Measurements from ENCODE around the gene NCOA1.
"Not testable (repeated sequence)": the region's sequence is repeated elsewhere in the genome, so short reads cannot be mapped to it uniquely, and the experiment has no call there.

The NCOA1 gene

GRCh38 chr2:24792542-24792873 lies 301.5 kb downstream of the NCOA1 start:
- TF ChIP-seq CTCF (IDR thresholded peaks at IDR 0.05; ENCODE audit: insufficient read depth, low read depth, low read length, missing control alignments) = no peak
- peak overlapping the region; percentile 66 for H3K4me3 ChIP-seq (ENCODE audit: low read depth, low read length)
- DNase-seq (ENCODE audit: low read depth) = no peak

- peak within 1 kb of the TSS; percentile 66 for H3K4me3 ChIP-seq (ENCODE audit: low read depth, low read length)
- TF ChIP-seq CTCF (IDR thresholded peaks at IDR 0.05; ENCODE audit: insufficient read depth, low read depth, low read length, missing control alignments) = peak; percentile 38
- DNase-seq (ENCODE audit: low read depth) = peak; percentile 98
Observed at GRCh38 chr2:24792874-24793760, 302.1 kb downstream of the NCOA1 start, which contains the start of the genes CENPO and PTRHD1. TSS of gene CENPO (plus strand) at chr2:24793425. CDS start at chr2:24793920, 495 bp downstream. TSS of gene PTRHD1 (minus strand) at chr2:24793391. CDS start at chr2:24793377, 14 bp downstream.

- no peak for TF ChIP-seq CTCF (IDR thresholded peaks at IDR 0.05; ENCODE audit: insufficient read depth, low read depth, low read length, missing control alignments)
- peak; percentile 22 for DNase-seq (ENCODE audit: low read depth)
- peak overlapping the region; percentile 66 for H3K4me3 ChIP-seq (ENCODE audit: low read depth, low read length)
Observed at GRCh38 chr2:24793761-24794435, 302.8 kb downstream of the NCOA1 start.

DNA sequence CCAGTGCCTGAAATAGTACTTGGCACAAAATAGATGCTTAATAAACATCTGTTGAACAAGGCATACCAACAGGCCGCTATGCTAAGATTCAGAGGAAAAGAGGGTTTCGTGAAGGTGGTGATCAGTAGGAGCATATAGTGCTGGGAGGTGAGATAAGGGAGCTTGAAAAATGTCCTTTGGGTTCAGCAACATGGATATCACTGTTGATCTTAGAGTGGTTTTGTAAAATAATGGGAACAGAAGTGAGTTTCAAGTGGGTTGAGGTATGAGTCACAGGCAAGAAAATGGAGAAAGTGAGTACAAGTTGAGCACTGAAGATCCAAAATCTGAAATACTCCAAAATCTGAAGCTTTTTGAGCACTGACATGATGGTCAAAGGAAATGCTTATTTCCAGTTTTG lies 306.6 kb downstream of the NCOA1 start:
- H3K4me3 ChIP-seq (ENCODE audit: low read depth, low read length) = no peak overlapping the region
- DNase-seq (ENCODE audit: low read depth) = no peak
- no peak for TF ChIP-seq CTCF (IDR thresholded peaks at IDR 0.05; ENCODE audit: insufficient read depth, low read depth, low read length, missing control alignments)

DNA sequence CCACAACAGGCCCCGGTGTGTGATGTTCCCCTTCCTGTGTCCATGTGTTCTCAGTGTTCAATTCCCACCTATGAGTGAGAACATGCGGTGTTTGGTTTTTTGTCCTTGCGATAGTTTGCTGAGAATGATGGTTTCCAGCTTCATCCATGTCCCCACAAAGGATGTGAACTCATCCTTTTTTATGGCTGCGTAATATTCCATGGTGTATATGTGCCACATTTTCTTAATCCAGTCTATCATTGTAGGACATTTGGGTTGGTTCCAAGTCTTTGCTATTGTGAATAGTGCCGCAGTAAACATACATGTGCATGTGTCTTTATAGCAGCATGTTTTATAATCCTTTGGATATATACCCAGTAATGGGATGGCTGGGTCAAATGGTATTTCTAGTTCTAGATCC lies 309.4 kb downstream of the NCOA1 start:
- DNase-seq (ENCODE audit: low read depth); H3K4me3 ChIP-seq (ENCODE audit: low read depth, low read length): not testable (repeated sequence)

DNA sequence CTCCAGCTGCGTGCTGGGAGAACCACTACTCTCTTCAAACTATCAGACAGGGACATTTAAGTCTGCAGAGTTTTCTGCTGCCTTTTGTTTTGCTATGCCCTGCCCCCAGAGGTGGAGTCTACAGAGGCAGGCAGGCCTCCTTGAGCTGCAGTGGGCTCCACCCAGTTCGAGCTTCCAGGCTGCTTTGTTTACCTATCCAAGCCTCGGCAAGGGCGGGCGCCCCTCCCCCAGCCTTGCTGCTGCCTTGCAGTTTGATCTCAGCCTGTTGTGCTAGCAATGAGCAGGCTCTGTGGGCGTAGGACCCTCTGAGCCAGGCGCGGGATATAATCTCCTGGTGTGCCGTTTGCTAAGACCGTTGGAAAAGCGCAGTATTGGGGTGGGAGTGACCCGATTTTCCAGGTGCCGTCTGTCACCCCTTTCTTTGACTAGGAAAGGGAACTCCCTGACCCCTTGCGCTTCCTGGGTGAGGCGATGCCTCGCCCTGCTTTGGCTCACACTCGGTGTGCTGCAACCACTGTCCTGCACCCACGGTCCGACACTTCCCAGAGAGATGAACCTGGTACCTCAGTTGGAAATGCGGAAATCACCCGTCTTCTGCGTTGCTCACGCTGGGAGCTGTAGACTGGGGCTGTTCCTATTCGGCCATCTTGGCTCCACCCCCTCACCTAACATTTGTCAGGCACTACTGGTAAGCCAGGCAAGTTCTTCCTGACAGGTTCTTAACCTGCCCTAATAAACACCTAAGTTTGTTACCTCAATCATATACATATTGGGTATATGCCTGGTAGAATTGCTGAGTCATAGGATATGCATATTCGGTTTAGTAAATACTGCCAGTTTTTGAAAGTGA lies 315.0 kb downstream of the NCOA1 start:
- not testable (repeated sequence) for DNase-seq (ENCODE audit: low read depth); H3K4me3 ChIP-seq (ENCODE audit: low read depth, low read length)

DNA sequence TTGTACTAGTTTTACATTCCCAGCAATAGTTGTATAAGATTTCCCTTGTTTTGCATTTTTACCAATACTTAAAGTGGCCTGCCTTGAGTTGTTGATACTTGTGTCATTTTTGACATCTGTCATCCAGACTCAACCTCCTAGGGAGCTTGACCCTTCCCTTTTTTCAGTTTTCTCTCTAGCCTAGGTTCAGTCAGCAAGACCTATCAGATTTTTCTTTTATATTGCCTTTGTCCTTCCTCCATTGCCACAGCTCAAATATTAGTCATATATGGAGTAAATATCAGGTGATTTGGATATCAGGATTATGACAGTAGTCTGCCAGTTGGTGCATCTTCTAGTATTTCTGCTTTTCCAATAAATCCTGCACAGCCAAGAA lies 315.6 kb downstream of the NCOA1 start:
- H3K4me3 ChIP-seq (ENCODE audit: low read depth, low read length) = no peak overlapping the region
- TF ChIP-seq CTCF (IDR thresholded peaks at IDR 0.05; ENCODE audit: insufficient read depth, low read depth, low read length, missing control alignments) = no peak
- DNase-seq (ENCODE audit: low read depth) = no peak

Data from GM12865 (cell line).